Gastroesophageal sphincter (tissue), 3 donors: ENCODE measurements around the gene SLITRK6.

ENCODE experiments used
- EP300 ChIP-seq: sonication (generic); formaldehyde crosslinking; IDR thresholded peaks from one replicate; pipeline ENCODE4 v1.6.1; 2017; ENCODE audit warnings: antibody characterized with exemption, mild to moderate bottlenecking
- POLR2A ChIP-seq, 2 donors: fragments of 450-650 bp; IDR thresholded peaks; one replicate each; pipeline ENCODE4 v1.6.1; 2017; ENCODE audit warnings: antibody characterized with exemption in 2 of 2, mild to moderate bottlenecking in 2 of 2, moderate library complexity in 1 of 2
- POLR2AphosphoS5 ChIP-seq: sonication (generic); formaldehyde crosslinking; IDR thresholded peaks from one replicate; pipeline ENCODE4 v1.6.1; 2017; ENCODE audit warnings: antibody characterized with exemption
- TF ChIP-seq, protein P1 (sequence below), 4 experiments: fragments of 200-600 bp in 2 of 4; fragments of 450-650 bp in 2 of 4; sonication (generic) in 1 of 4; IDR thresholded peaks; one replicate each; pipeline ENCODE4 v1.5.1; 2017 to 2019; ENCODE audit warnings: antibody characterized with exemption in 4 of 4, mild to moderate bottlenecking in 2 of 4, moderate library complexity in 2 of 4

- TF ChIP-seq, protein P1, sequence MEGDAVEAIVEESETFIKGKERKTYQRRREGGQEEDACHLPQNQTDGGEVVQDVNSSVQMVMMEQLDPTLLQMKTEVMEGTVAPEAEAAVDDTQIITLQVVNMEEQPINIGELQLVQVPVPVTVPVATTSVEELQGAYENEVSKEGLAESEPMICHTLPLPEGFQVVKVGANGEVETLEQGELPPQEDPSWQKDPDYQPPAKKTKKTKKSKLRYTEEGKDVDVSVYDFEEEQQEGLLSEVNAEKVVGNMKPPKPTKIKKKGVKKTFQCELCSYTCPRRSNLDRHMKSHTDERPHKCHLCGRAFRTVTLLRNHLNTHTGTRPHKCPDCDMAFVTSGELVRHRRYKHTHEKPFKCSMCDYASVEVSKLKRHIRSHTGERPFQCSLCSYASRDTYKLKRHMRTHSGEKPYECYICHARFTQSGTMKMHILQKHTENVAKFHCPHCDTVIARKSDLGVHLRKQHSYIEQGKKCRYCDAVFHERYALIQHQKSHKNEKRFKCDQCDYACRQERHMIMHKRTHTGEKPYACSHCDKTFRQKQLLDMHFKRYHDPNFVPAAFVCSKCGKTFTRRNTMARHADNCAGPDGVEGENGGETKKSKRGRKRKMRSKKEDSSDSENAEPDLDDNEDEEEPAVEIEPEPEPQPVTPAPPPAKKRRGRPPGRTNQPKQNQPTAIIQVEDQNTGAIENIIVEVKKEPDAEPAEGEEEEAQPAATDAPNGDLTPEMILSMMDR (IDR thresholded peaks at IDR 0.05) = peak in 3 of 4 experiments; percentile 37 to 54 (median 37)
- no peak for TF ChIP-seq POLR2AphosphoS5
- no peak for TF ChIP-seq POLR2A (IDR thresholded peaks at IDR 0.05)
- no peak for TF ChIP-seq EP300
Observed at GRCh38 chr13:85828094-85828684, 29.0 kb upstream of the SLITRK6 start.
